Stimulated activated CD4-positive, alpha-beta T cell treated with anti-CD3 and anti-CD28 coated beads, Interleukin-1b, Interleukin-23, amount 100 ng/mL, for 24 hours (primary cell): ENCODE results near the gene AFG1L.
"Not testable (repeated sequence)": the region's sequence is repeated elsewhere in the genome, so short reads cannot be mapped to it uniquely, and the experiment has no call there.

Source experiments
- DNase-seq, 4 experiments: peaks; one replicate each; pipeline ENCODE4 v3.0.0-alpha.2; 2020; ENCODE audit warnings: low read depth in 4 of 4, low spot score in 1 of 4

Gene AFG1L

GRCh38 chr6:108350528-108350927, 55.7 kb downstream of the AFG1L start:
- no peak for DNase-seq

GRCh38 chr6:108353853-108354252, 59.0 kb downstream of the AFG1L start:
- no peak for DNase-seq

GRCh38 chr6:108355120-108355519, 60.3 kb downstream of the AFG1L start:
- DNase-seq: no peak

- no peak for DNase-seq
Observed at GRCh38 chr6:108355890-108356289, 61.0 kb downstream of the AFG1L start.

- DNase-seq: no peak
Observed at GRCh38 chr6:108359901-108360882, 65.3 kb downstream of the AFG1L start.

- DNase-seq: no peak
Observed at GRCh38 chr6:108360919-108361311, 66.1 kb downstream of the AFG1L start.

GRCh38 chr6:108361312-108361932, 66.6 kb downstream of the AFG1L start:
- no peak for DNase-seq

GRCh38 chr6:108362455-108362854, 67.6 kb downstream of the AFG1L start:
- no peak for DNase-seq

GRCh38 chr6:108363113-108363512, 68.3 kb downstream of the AFG1L start:
- DNase-seq: no peak

GRCh38 chr6:108363889-108364313, 69.0 kb downstream of the AFG1L start:
- DNase-seq: no peak

- DNase-seq: no peak
Observed at GRCh38 chr6:108364470-108364869, 69.6 kb downstream of the AFG1L start.

- no peak for DNase-seq
Observed at GRCh38 chr6:108365478-108365877, 70.6 kb downstream of the AFG1L start.

GRCh38 chr6:108366236-108366635, 71.4 kb downstream of the AFG1L start:
- DNase-seq: no peak

GRCh38 chr6:108368431-108369030, 73.7 kb downstream of the AFG1L start:
- DNase-seq: no peak

GRCh38 chr6:108380876-108381275, 86.0 kb downstream of the AFG1L start:
- no peak for DNase-seq

- no peak for DNase-seq
Observed at GRCh38 chr6:108383981-108384380, 89.1 kb downstream of the AFG1L start.

- not testable (repeated sequence) for DNase-seq
Observed at GRCh38 chr6:108389190-108389589, 94.3 kb downstream of the AFG1L start.

- DNase-seq: no peak
Observed at GRCh38 chr6:108395297-108395696, 100.4 kb downstream of the AFG1L start.

GRCh38 chr6:108403236-108403635, 108.4 kb downstream of the AFG1L start:
- DNase-seq: no peak

- no peak for DNase-seq
Observed at GRCh38 chr6:108406943-108407342, 112.1 kb downstream of the AFG1L start.

- no peak for DNase-seq
Observed at GRCh38 chr6:108407904-108408827, 113.3 kb downstream of the AFG1L start.
